Epidermal melanocyte (primary cell): ENCODE results near the gene NEK5.

Experiments
- DNase-seq: peaks from one replicate; pipeline ENCODE4 v3.0.0; 2011; ENCODE audit warnings: low spot score; ENCODE audit not compliant: insufficient read length

Gene NEK5

DNA sequence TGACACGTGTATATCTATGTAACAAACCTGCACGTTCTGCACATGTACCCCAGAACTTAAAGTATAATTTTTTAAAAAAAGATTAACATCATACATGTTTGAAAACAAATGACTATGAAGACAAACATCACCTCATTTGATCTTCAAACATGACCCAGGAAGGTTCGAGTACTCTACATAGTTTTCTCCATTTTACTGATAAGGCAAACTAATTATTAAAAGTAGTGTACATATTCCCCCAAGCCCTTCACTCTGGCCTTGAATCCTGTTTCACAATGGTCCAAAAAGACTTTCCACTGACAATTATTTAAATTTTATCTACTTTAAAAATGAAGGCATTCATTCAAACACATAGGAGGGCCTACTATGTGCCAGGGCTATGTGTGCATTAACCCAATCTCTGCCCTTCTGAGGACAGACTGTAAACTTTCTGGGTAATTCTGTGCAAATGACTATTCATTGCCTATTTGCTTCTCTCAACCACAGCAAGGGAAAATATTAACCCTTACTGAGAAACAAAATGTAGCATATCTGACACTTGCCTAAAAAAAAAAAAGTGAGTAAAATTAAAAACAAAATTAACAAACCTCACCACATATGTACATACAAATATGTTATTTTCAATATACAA lies 139.8 kb downstream of the NEK5 start:
- DNase-seq: no peak
